ENCODE results near the gene SLC5A8. TPM values are rescaled to one million over a fixed set of nuclear protein-coding genes. Genes with fewer than 3 reads are reported as not detected.

SLC5A8 gene
- total and polyA plus RNA-seq, 4 donors = not detected

- no peak overlapping the region for H3K4me3 ChIP-seq (ENCODE audit: low read length in 2 of 2)
- ATAC-seq (ENCODE audit: low FRiP score) = no peak
- H3K4me1 ChIP-seq (ENCODE audit: control insufficient read depth in 1 of 2, insufficient read depth in 2 of 2, low read length in 2 of 2) = no peaks in the 10 kb centered on the region
- no peaks in the 10 kb centered on the region for H3K9me3 ChIP-seq (ENCODE audit: control insufficient read depth, low read length)
- WGBS, 2 donors = 64 to 71% methylated on average over 4 of the region's 4 CpGs
- H3K27ac ChIP-seq (ENCODE audit: low read depth in 1 of 2, low read length in 2 of 2) = no peak overlapping the region
- intact Hi-C loops (cut with DNase I) = no loop called here
- H3K36me3 ChIP-seq (ENCODE audit: control insufficient read depth in 1 of 2, insufficient read depth in 2 of 2, low read length in 1 of 2) = no peaks in the 10 kb centered on the region
- H3K27me3 ChIP-seq (ENCODE audit: control insufficient read depth in 1 of 2, insufficient read depth in 2 of 2, low read length in 1 of 2) = no peaks in the 10 kb centered on the region
- DNase-seq = no peak
Observed at GRCh38 chr12:101231636-101232035, 21.6 kb upstream of the SLC5A8 start.

GRCh38 chr12:101230547-101230946 lies 20.5 kb upstream of the SLC5A8 start:
- DNase-seq (no peak), ATAC-seq (ENCODE audit: low FRiP score) (no peak)
- intact Hi-C loops (cut with DNase I) = no loop called here
- no peaks in the 10 kb centered on the region for H3K9me3 ChIP-seq (ENCODE audit: control insufficient read depth, low read length)
- no peaks in the 10 kb centered on the region for H3K4me1 ChIP-seq (ENCODE audit: control insufficient read depth in 1 of 2, insufficient read depth in 2 of 2, low read length in 2 of 2)
- H3K36me3 ChIP-seq (ENCODE audit: control insufficient read depth in 1 of 2, insufficient read depth in 2 of 2, low read length in 1 of 2) = no peaks in the 10 kb centered on the region
- no peaks in the 10 kb centered on the region for H3K27me3 ChIP-seq (ENCODE audit: control insufficient read depth in 1 of 2, insufficient read depth in 2 of 2, low read length in 1 of 2)
- no peak overlapping the region for H3K4me3 ChIP-seq (ENCODE audit: low read length in 2 of 2)
- H3K27ac ChIP-seq (ENCODE audit: low read depth in 1 of 2, low read length in 2 of 2) = no peak overlapping the region
- WGBS, 2 donors = 27 to 42% methylated on average over 5 of the region's 5 CpGs

DNA sequence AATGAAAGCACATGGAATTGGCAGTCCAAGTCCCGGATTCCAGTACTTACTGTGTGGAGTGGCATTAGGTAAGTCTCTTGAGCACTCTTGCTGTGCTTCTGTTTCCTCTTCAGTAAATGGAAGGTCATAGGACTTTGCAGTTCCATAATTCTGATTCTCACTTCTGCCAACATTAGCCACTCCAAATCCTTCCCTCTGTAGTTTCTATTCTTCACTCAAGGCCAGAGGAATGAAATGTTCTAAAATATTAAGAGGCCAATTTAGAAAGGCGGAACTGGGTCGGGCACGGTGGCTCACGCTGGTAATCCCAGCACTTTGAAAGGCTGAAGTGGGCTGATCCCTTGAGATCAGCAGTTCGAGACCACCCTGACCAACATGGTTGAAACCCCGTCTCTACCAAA lies 19.8 kb upstream of the SLC5A8 start:
- WGBS, 2 donors = 86 to 92% methylated on average over 7 of the region's 7 CpGs
- no peak overlapping the region for H3K4me3 ChIP-seq (ENCODE audit: low read length in 2 of 2)
- DNase-seq (no peak), ATAC-seq (ENCODE audit: low FRiP score) (no peak)
- H3K27ac ChIP-seq (ENCODE audit: low read depth in 1 of 2, low read length in 2 of 2) = no peak overlapping the region
- no peaks in the 10 kb centered on the region for H3K4me1 ChIP-seq (ENCODE audit: control insufficient read depth in 1 of 2, insufficient read depth in 2 of 2, low read length in 2 of 2)
- H3K9me3 ChIP-seq (ENCODE audit: control insufficient read depth, low read length) = no peaks in the 10 kb centered on the region
- intact Hi-C loops (cut with DNase I) = no loop called here
- no peaks in the 10 kb centered on the region for H3K27me3 ChIP-seq (ENCODE audit: control insufficient read depth in 1 of 2, insufficient read depth in 2 of 2, low read length in 1 of 2)
- no peaks in the 10 kb centered on the region for H3K36me3 ChIP-seq (ENCODE audit: control insufficient read depth in 1 of 2, insufficient read depth in 2 of 2, low read length in 1 of 2)

GRCh38 chr12:101221301-101221700 lies 11.3 kb upstream of the SLC5A8 start:
- H3K4me3 ChIP-seq (ENCODE audit: low read length in 2 of 2) = no peak overlapping the region
- ATAC-seq (ENCODE audit: low FRiP score) (no peak), DNase-seq (no peak)
- no peaks in the 10 kb centered on the region for H3K27me3 ChIP-seq (ENCODE audit: control insufficient read depth in 1 of 2, insufficient read depth in 2 of 2, low read length in 1 of 2)
- H3K9me3 ChIP-seq (ENCODE audit: control insufficient read depth, low read length) = no peaks in the 10 kb centered on the region
- WGBS, 2 donors = 84 to 89% methylated on average over 1 of the region's 1 CpG
- no peak overlapping the region for H3K27ac ChIP-seq (ENCODE audit: low read depth in 1 of 2, low read length in 2 of 2)
- peaks cover 0 to 2% of the 10 kb centered on the region in 2 donors for H3K4me1 ChIP-seq (ENCODE audit: control insufficient read depth in 1 of 2, insufficient read depth in 2 of 2, low read length in 2 of 2)
- intact Hi-C loops (cut with DNase I) = no loop called here
- H3K36me3 ChIP-seq (ENCODE audit: control insufficient read depth in 1 of 2, insufficient read depth in 2 of 2, low read length in 1 of 2) = no peaks in the 10 kb centered on the region

DNA sequence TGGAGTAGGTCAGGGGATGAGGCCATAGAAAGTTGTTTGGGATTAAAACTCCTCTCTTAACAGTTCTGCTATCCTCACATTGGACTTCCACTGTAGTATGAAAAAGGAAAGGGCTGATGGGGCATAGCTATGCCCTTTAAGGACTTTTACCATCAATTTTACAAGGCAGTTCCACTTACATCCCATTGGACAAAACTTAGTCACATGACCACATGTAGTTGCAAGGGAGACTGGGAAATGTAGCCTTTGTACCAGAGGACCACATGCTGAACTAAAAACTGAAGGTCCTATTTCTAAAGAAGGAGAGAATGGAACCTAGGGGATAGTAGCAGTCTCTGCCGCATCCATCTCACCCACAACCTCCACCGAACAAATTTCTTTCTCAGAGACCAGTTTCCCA lies 6.8 kb upstream of the SLC5A8 start:
- intact Hi-C loops (cut with DNase I) = no loop called here
- Histone ChIP-seq H3K27me3 (ENCODE audit: control insufficient read depth in 1 of 2, insufficient read depth in 2 of 2, low read length in 1 of 2) (no peaks in the 10 kb centered on the region), H3K36me3 (ENCODE audit: control insufficient read depth in 1 of 2, insufficient read depth in 2 of 2, low read length in 1 of 2) (no peaks in the 10 kb centered on the region), H3K4me1 (ENCODE audit: control insufficient read depth in 1 of 2, insufficient read depth in 2 of 2, low read length in 2 of 2) (no peaks in the 10 kb centered on the region), H3K27ac (ENCODE audit: low read depth in 1 of 2, low read length in 2 of 2) (no peak overlapping the region), H3K4me3 (ENCODE audit: low read length in 2 of 2) (no peak overlapping the region), H3K9me3 (ENCODE audit: control insufficient read depth, low read length) (peaks cover 1% of the 10 kb centered on the region)
- no peak for ATAC-seq (ENCODE audit: low FRiP score)
- no peak for DNase-seq
- 91 to 92% methylated on average over 2 of the region's 2 CpGs for WGBS, 2 donors

DNA sequence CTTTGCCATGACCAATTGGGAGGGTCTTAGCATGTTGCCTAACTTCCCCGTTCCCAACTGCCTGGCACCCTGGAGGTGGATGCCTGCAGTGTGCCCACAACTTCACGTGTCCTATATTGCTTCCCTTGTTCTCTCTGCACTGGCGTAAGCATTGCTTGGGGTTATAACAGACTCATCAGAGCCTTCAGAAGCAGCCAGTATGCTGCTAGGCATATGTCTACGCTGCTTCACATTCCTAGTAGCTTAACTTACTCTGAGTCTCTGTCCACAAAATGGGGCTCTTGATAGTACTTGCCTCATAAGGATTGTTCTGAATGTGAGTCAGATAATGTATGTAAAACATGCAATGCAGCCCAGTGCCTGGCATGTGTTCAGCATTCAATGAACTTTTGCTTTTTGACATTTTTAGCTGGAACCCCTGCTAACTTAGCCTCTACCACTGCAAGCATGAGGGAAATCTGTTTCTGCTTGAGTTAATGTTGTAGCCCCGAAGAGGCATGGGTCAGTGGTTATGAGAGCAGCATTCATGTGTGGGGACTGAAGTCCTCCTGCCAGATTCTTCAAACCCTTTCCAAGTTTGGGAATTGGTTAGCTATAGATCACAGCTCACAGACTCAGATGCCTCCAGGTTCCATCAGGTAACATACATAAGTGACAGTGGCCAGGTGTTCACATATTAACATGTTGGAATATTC lies 2.8 kb downstream of the SLC5A8 start:
- WGBS, 2 donors = 43 to 58% methylated on average over 5 of the region's 5 CpGs
- no peak for ATAC-seq (ENCODE audit: low FRiP score)
- DNase-seq = no peak

GRCh38 chr12:101204602-101205304 lies 5.3 kb downstream of the SLC5A8 start:
- no peak for DNase-seq
- H3K27ac ChIP-seq (ENCODE audit: low read depth in 1 of 2, low read length in 2 of 2) = no peak overlapping the region
- WGBS, 2 donors = 67 to 68% methylated on average over 4 of the region's 4 CpGs

More for the DNA sequence above, 2.8 kb downstream of the SLC5A8 start:
- Histone ChIP-seq H3K4me3 (ENCODE audit: low read length in 2 of 2) (no peak overlapping the region), H3K4me1 (ENCODE audit: control insufficient read depth in 1 of 2, insufficient read depth in 2 of 2, low read length in 2 of 2) (no peaks in the 10 kb centered on the region), H3K9me3 (ENCODE audit: control insufficient read depth, low read length) (no peaks in the 10 kb centered on the region), H3K27me3 (ENCODE audit: control insufficient read depth in 1 of 2, insufficient read depth in 2 of 2, low read length in 1 of 2) (peaks cover 0 to 2% of the 10 kb centered on the region in 2 donors), H3K27ac (ENCODE audit: low read depth in 1 of 2, low read length in 2 of 2) (no peak overlapping the region), H3K36me3 (ENCODE audit: control insufficient read depth in 1 of 2, insufficient read depth in 2 of 2, low read length in 1 of 2) (no peaks in the 10 kb centered on the region)
- intact Hi-C loops (cut with DNase I) = no loop called here

GRCh38 chr12:101200824-101201223 lies 9.2 kb downstream of the SLC5A8 start:
- H3K4me3 ChIP-seq (ENCODE audit: low read length in 2 of 2) = no peak overlapping the region
- H3K4me1 ChIP-seq (ENCODE audit: control insufficient read depth in 1 of 2, insufficient read depth in 2 of 2, low read length in 2 of 2) = no peaks in the 10 kb centered on the region
- no peak for DNase-seq
- no peak for ATAC-seq (ENCODE audit: low FRiP score)
- H3K9me3 ChIP-seq (ENCODE audit: control insufficient read depth, low read length) = no peaks in the 10 kb centered on the region
- no peaks in the 10 kb centered on the region for H3K36me3 ChIP-seq (ENCODE audit: control insufficient read depth in 1 of 2, insufficient read depth in 2 of 2, low read length in 1 of 2)
- intact Hi-C loops (cut with DNase I) = no loop called here
- 85 to 87% methylated on average over 1 of the region's 1 CpG for WGBS, 2 donors
- peaks cover 0 to 2% of the 10 kb centered on the region in 2 donors for H3K27me3 ChIP-seq (ENCODE audit: control insufficient read depth in 1 of 2, insufficient read depth in 2 of 2, low read length in 1 of 2)
- no peak overlapping the region for H3K27ac ChIP-seq (ENCODE audit: low read depth in 1 of 2, low read length in 2 of 2)

More at GRCh38 chr12:101204602-101205304, 5.3 kb downstream of the SLC5A8 start:
- peaks cover 0 to 2% of the 10 kb centered on the region in 2 donors for H3K27me3 ChIP-seq (ENCODE audit: control insufficient read depth in 1 of 2, insufficient read depth in 2 of 2, low read length in 1 of 2)
- intact Hi-C loops (cut with DNase I) = no loop called here
- no peak for ATAC-seq (ENCODE audit: low FRiP score)
- no peaks in the 10 kb centered on the region for H3K9me3 ChIP-seq (ENCODE audit: control insufficient read depth, low read length)
- no peaks in the 10 kb centered on the region for H3K4me1 ChIP-seq (ENCODE audit: control insufficient read depth in 1 of 2, insufficient read depth in 2 of 2, low read length in 2 of 2)
- H3K4me3 ChIP-seq (ENCODE audit: low read length in 2 of 2) = no peak overlapping the region
- H3K36me3 ChIP-seq (ENCODE audit: control insufficient read depth in 1 of 2, insufficient read depth in 2 of 2, low read length in 1 of 2) = no peaks in the 10 kb centered on the region

DNA sequence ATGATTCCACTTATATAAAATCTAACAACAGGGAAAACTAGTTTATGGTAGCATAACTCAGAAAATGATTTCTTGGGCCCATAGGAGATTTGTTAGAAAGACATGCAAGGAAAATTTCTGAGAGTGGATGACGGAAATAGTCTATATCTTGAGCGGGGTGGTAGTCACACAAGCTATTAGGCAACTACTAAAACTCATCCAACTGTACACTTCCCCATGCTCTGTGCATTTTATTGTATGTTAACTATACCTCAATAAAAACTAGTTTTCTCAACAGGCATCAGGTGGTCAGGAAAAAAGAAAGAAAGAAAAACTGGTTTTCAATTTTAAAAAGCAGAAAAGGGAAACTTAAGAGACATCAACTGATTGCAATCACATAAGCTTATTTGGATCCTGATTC lies 9.9 kb downstream of the SLC5A8 start:
- ATAC-seq (ENCODE audit: low FRiP score) (no peak), DNase-seq (no peak)
- intact Hi-C loops (cut with DNase I) = no loop called here
- Histone ChIP-seq H3K36me3 (ENCODE audit: control insufficient read depth in 1 of 2, insufficient read depth in 2 of 2, low read length in 1 of 2) (no peaks in the 10 kb centered on the region), H3K27me3 (ENCODE audit: control insufficient read depth in 1 of 2, insufficient read depth in 2 of 2, low read length in 1 of 2) (peaks cover 0 to 2% of the 10 kb centered on the region in 2 donors), H3K4me3 (ENCODE audit: low read length in 2 of 2) (no peak overlapping the region), H3K27ac (ENCODE audit: low read depth in 1 of 2, low read length in 2 of 2) (no peak overlapping the region), H3K4me1 (ENCODE audit: control insufficient read depth in 1 of 2, insufficient read depth in 2 of 2, low read length in 2 of 2) (no peaks in the 10 kb centered on the region), H3K9me3 (ENCODE audit: control insufficient read depth, low read length) (no peaks in the 10 kb centered on the region)
- WGBS, 2 donors = 73 to 76% methylated on average over 2 of the region's 2 CpGs
